ENCODE results near the gene HMGCS1.

- TF ChIP-seq CTCF (IDR thresholded peaks at IDR 0.05) (no peak), POLR2A (IDR thresholded peaks at IDR 0.05) (no peak), POLR2AphosphoS5 (IDR thresholded peaks at IDR 0.05; ENCODE audit: insufficient read depth in 1 of 2, low read depth in 1 of 2) (no peak)
Measured at GRCh38 chr5:43303242-43303641, 10.0 kb downstream of the HMGCS1 start.

Data from vagina (tissue), 2 donors.